ENCODE results near the gene ZNF879.

DNA sequence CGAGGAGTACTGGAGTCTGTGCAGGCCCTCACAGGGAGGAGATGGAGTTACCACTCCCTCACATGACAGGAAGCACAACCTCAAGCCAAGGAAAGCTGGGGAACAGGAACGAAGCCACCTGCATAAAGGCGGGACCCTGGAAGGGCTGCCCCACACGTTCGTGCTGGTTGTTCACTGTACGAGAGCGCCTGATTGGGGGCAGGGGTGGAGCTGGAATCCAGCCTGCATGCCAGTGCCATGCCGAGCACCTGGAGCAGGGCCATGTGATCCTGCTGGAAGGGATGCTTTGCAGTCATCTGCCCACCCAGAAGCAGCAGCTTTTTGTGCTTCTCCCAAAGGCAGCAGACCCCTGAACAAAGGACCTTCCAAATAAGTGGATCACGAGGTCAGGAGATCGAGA, 39.9 kb upstream of the ZNF879 start:
- TF ChIP-seq RARB (CRISPR knock-in tag; IDR thresholded peaks at IDR 0.05) = no peak
- TF ChIP-seq ARNTL (CRISPR knock-in tag; IDR thresholded peaks at IDR 0.05; ENCODE audit: borderline replicate concordance, low read depth) = no peak
- TF ChIP-seq, protein P1, sequence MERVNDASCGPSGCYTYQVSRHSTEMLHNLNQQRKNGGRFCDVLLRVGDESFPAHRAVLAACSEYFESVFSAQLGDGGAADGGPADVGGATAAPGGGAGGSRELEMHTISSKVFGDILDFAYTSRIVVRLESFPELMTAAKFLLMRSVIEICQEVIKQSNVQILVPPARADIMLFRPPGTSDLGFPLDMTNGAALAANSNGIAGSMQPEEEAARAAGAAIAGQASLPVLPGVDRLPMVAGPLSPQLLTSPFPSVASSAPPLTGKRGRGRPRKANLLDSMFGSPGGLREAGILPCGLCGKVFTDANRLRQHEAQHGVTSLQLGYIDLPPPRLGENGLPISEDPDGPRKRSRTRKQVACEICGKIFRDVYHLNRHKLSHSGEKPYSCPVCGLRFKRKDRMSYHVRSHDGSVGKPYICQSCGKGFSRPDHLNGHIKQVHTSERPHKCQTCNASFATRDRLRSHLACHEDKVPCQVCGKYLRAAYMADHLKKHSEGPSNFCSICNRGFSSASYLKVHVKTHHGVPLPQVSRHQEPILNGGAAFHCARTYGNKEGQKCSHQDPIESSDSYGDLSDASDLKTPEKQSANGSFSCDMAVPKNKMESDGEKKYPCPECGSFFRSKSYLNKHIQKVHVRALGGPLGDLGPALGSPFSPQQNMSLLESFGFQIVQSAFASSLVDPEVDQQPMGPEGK (CRISPR knock-in tag; IDR thresholded peaks at IDR 0.05; ENCODE audit: borderline replicate concordance) = no peak
- TF ChIP-seq, protein P2, sequence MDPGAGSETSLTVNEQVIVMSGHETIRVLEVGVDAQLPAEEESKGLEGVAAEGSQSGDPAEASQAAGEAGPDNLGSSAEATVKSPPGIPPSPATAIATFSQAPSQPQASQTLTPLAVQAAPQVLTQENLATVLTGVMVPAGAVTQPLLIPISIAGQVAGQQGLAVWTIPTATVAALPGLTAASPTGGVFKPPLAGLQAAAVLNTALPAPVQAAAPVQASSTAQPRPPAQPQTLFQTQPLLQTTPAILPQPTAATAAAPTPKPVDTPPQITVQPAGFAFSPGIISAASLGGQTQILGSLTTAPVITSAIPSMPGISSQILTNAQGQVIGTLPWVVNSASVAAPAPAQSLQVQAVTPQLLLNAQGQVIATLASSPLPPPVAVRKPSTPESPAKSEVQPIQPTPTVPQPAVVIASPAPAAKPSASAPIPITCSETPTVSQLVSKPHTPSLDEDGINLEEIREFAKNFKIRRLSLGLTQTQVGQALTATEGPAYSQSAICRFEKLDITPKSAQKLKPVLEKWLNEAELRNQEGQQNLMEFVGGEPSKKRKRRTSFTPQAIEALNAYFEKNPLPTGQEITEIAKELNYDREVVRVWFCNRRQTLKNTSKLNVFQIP (CRISPR knock-in tag; IDR thresholded peaks at IDR 0.05; ENCODE audit: borderline replicate concordance, low read depth) = no peak
- TF ChIP-seq, protein P3, sequence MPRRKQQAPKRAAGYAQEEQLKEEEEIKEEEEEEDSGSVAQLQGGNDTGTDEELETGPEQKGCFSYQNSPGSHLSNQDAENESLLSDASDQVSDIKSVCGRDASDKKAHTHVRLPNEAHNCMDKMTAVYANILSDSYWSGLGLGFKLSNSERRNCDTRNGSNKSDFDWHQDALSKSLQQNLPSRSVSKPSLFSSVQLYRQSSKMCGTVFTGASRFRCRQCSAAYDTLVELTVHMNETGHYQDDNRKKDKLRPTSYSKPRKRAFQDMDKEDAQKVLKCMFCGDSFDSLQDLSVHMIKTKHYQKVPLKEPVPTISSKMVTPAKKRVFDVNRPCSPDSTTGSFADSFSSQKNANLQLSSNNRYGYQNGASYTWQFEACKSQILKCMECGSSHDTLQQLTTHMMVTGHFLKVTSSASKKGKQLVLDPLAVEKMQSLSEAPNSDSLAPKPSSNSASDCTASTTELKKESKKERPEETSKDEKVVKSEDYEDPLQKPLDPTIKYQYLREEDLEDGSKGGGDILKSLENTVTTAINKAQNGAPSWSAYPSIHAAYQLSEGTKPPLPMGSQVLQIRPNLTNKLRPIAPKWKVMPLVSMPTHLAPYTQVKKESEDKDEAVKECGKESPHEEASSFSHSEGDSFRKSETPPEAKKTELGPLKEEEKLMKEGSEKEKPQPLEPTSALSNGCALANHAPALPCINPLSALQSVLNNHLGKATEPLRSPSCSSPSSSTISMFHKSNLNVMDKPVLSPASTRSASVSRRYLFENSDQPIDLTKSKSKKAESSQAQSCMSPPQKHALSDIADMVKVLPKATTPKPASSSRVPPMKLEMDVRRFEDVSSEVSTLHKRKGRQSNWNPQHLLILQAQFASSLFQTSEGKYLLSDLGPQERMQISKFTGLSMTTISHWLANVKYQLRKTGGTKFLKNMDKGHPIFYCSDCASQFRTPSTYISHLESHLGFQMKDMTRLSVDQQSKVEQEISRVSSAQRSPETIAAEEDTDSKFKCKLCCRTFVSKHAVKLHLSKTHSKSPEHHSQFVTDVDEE (CRISPR knock-in tag; IDR thresholded peaks at IDR 0.05) = no peak
- TF ChIP-seq ZC3H10 (CRISPR knock-in tag; IDR thresholded peaks at IDR 0.05) = no peak
- no peak for TF ChIP-seq OSR1 (CRISPR knock-in tag; IDR thresholded peaks at IDR 0.05)
- no peak for TF ChIP-seq ESRRG (CRISPR knock-in tag; IDR thresholded peaks at IDR 0.05)
- TF ChIP-seq, protein P4, sequence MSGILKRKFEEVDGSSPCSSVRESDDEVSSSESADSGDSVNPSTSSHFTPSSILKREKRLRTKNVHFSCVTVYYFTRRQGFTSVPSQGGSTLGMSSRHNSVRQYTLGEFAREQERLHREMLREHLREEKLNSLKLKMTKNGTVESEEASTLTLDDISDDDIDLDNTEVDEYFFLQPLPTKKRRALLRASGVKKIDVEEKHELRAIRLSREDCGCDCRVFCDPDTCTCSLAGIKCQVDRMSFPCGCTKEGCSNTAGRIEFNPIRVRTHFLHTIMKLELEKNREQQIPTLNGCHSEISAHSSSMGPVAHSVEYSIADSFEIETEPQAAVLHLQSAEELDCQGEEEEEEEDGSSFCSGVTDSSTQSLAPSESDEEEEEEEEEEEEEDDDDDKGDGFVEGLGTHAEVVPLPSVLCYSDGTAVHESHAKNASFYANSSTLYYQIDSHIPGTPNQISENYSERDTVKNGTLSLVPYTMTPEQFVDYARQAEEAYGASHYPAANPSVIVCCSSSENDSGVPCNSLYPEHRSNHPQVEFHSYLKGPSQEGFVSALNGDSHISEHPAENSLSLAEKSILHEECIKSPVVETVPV (CRISPR knock-in tag; IDR thresholded peaks at IDR 0.05) = no peak
- TF ChIP-seq BACH2 (CRISPR knock-in tag; IDR thresholded peaks at IDR 0.05; ENCODE audit: borderline replicate concordance) = no peak
- no peak for TF ChIP-seq SNAI2 (CRISPR knock-in tag; IDR thresholded peaks at IDR 0.05)
- TF ChIP-seq ZNF8 (CRISPR knock-in tag; IDR thresholded peaks at IDR 0.05) = no peak
- TF ChIP-seq, protein P5, sequence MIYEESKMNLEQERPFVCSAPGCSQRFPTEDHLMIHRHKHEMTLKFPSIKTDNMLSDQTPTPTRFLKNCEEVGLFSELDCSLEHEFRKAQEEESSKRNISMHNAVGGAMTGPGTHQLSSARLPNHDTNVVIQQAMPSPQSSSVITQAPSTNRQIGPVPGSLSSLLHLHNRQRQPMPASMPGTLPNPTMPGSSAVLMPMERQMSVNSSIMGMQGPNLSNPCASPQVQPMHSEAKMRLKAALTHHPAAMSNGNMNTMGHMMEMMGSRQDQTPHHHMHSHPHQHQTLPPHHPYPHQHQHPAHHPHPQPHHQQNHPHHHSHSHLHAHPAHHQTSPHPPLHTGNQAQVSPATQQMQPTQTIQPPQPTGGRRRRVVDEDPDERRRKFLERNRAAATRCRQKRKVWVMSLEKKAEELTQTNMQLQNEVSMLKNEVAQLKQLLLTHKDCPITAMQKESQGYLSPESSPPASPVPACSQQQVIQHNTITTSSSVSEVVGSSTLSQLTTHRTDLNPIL (CRISPR knock-in tag; IDR thresholded peaks at IDR 0.05; ENCODE audit: low read depth) = no peak
- no peak for TF ChIP-seq CSDC2 (CRISPR knock-in tag; IDR thresholded peaks at IDR 0.05)
